Endothelial cell of hepatic sinusoid (primary cell): ENCODE results near the gene KIF26B.

Experiments used
- in situ Hi-C: cut with HindIII; loops from 2 replicates; pipeline ENCODE4 v1.10.0; 2017; ENCODE audit warnings: low sequenced_read_pairs

The KIF26B gene

GRCh38 chr1:245168906-245169305 lies 14.1 kb downstream of the KIF26B start:
- in situ Hi-C loops, result loop anchor here (10.0 kb wide), 1 partner anchor 216 kb away; no protein-coding TSS in a partner anchor

- in situ Hi-C loops, result loop anchor here (10.0 kb wide), 1 partner anchor 215 kb away; no protein-coding TSS in a partner anchor
Observed at GRCh38 chr1:245169376-245169775, 14.6 kb downstream of the KIF26B start.

- in situ Hi-C loops, result no loop called here
Observed at GRCh38 chr1:245172026-245172425, 17.2 kb downstream of the KIF26B start.

- in situ Hi-C loops, result no loop called here
Observed at GRCh38 chr1:245172829-245173228, 18.0 kb downstream of the KIF26B start.

GRCh38 chr1:245173446-245174211 lies 18.8 kb downstream of the KIF26B start:
- in situ Hi-C loops, result no loop called here

- in situ Hi-C loops, result no loop called here
Observed at GRCh38 chr1:245177071-245177900, 22.5 kb downstream of the KIF26B start.

GRCh38 chr1:245179706-245180105 lies 24.9 kb downstream of the KIF26B start:
- in situ Hi-C loops, result no loop called here

GRCh38 chr1:245180496-245181157 lies 25.8 kb downstream of the KIF26B start:
- in situ Hi-C loops, result no loop called here

GRCh38 chr1:245181158-245181517 lies 26.4 kb downstream of the KIF26B start:
- in situ Hi-C loops, result no loop called here

GRCh38 chr1:245182028-245182427 lies 27.2 kb downstream of the KIF26B start:
- in situ Hi-C loops, result no loop called here

- in situ Hi-C loops, result no loop called here
Observed at GRCh38 chr1:245183429-245183828, 28.6 kb downstream of the KIF26B start.

- in situ Hi-C loops, result no loop called here
Observed at GRCh38 chr1:245184779-245185178, 30.0 kb downstream of the KIF26B start.

GRCh38 chr1:245188403-245188802 lies 33.6 kb downstream of the KIF26B start:
- in situ Hi-C loops, result no loop called here

GRCh38 chr1:245195398-245195797 lies 40.6 kb downstream of the KIF26B start:
- in situ Hi-C loops, result no loop called here

- in situ Hi-C loops, result no loop called here
Observed at GRCh38 chr1:245197121-245197520, 42.3 kb downstream of the KIF26B start.

- in situ Hi-C loops, result no loop called here
Observed at GRCh38 chr1:245197911-245198379, 43.2 kb downstream of the KIF26B start.

GRCh38 chr1:245198748-245199516 lies 44.1 kb downstream of the KIF26B start:
- in situ Hi-C loops, result no loop called here

GRCh38 chr1:245200146-245200545 lies 45.4 kb downstream of the KIF26B start:
- in situ Hi-C loops, result no loop called here

- in situ Hi-C loops, result no loop called here
Observed at GRCh38 chr1:245201201-245201600, 46.4 kb downstream of the KIF26B start.

- in situ Hi-C loops, result no loop called here
Observed at GRCh38 chr1:245201827-245202226, 47.0 kb downstream of the KIF26B start.

GRCh38 chr1:245205396-245205795 lies 50.6 kb downstream of the KIF26B start:
- in situ Hi-C loops, result no loop called here
